GM12878 (cell line): ENCODE results near the gene C15orf39. TPM values are rescaled to one million over a fixed set of nuclear protein-coding genes. Genes with fewer than 3 reads are reported as not detected.

Experiments
- ASH2L ChIP-seq: fragments of 300-600, 200-600 bp; sonication (generic); IDR thresholded peaks from 2 replicates; pipeline ENCODE4 v1.6.1; 2017; ENCODE audit warnings: low read depth, mild to moderate bottlenecking, borderline replicate concordance
- CBX5 ChIP-seq: sonication (generic); IDR thresholded peaks from 2 replicates; pipeline ENCODE4 v1.6.1; 2016; ENCODE audit warnings: low read depth, moderate library complexity, mild to moderate bottlenecking, inconsistent platforms
- CEBPZ ChIP-seq: fragments of 150-350 bp; IDR thresholded peaks from 2 replicates; pipeline ENCODE4 v1.6.1; 2016; ENCODE audit warnings: low read depth, low read length
- ESRRA ChIP-seq: IDR thresholded peaks from 2 replicates; pipeline ENCODE4 v1.6.1; 2012; ENCODE audit warnings: mild to moderate bottlenecking, low read length, improper control_type of control experiment
- HSF1 ChIP-seq: fragments of 150-350 bp; IDR thresholded peaks from 2 replicates; pipeline ENCODE4 v1.6.1; 2014; ENCODE audit warnings: mild to moderate bottlenecking, low read depth, low read length
- JUNB ChIP-seq: IDR thresholded peaks from 2 replicates; pipeline ENCODE4 v1.6.1; 2016; ENCODE audit warnings: antibody characterized with exemption, mild to moderate bottlenecking
- KAT2A ChIP-seq: conservative IDR thresholded peaks from 2 replicates; pipeline ENCODE4 v1.6.1; 2011; ENCODE audit warnings: low read depth, low read length; ENCODE audit not compliant: control insufficient read depth
- MEF2B ChIP-seq: fragments of 450-650 bp; IDR thresholded peaks from 2 replicates; pipeline ENCODE4 v1.6.1; 2018; ENCODE audit warnings: mild to moderate bottlenecking, moderate library complexity; ENCODE audit not compliant: partially characterized antibody, poor library complexity, severe bottlenecking
- PKNOX1 ChIP-seq: fragments of 450-650 bp; IDR thresholded peaks from 2 replicates; pipeline ENCODE4 v1.6.1; 2016; ENCODE audit warnings: mild to moderate bottlenecking
- POLR2A ChIP-seq: IDR thresholded peaks from 2 replicates; pipeline ENCODE4 v1.6.1; 2011; ENCODE audit warnings: low read depth, mild to moderate bottlenecking, low read length
- RAD51 ChIP-seq: fragments of 450-650 bp; IDR thresholded peaks from 2 replicates; pipeline ENCODE4 v1.6.1; 2016; ENCODE audit warnings: moderate library complexity, mild to moderate bottlenecking, inconsistent platforms
- RB1 ChIP-seq: fragments of 450-650 bp; formaldehyde crosslinking; IDR thresholded peaks from 2 replicates; pipeline ENCODE4 v1.6.1; 2017; ENCODE audit warnings: mild to moderate bottlenecking, borderline replicate concordance
- SMARCA5 ChIP-seq: fragments of 450-650 bp; IDR thresholded peaks from 2 replicates; pipeline ENCODE4 v1.6.1; 2017; ENCODE audit warnings: mild to moderate bottlenecking
- SMC3 ChIP-seq: IDR thresholded peaks from 2 replicates; pipeline ENCODE4 v1.6.1; 2011; ENCODE audit warnings: low read length, improper control_type of control experiment, borderline replicate concordance
- SPI1 ChIP-seq: IDR thresholded peaks from 2 replicates; pipeline ENCODE4 v1.6.1; 2011; ENCODE audit warnings: low read depth, mild to moderate bottlenecking, low read length, moderate library complexity, borderline replicate concordance; ENCODE audit not compliant: insufficient read depth
- SRF ChIP-seq, 2 experiments: IDR thresholded peaks; 2 replicates each; pipeline ENCODE4 v1.6.1; 2011; ENCODE audit warnings: low read depth in 2 of 2, low read length in 2 of 2, mild to moderate bottlenecking in 1 of 2, moderate library complexity in 1 of 2
- STAT3 ChIP-seq: IDR thresholded peaks from 2 replicates; pipeline ENCODE4 v1.6.1; 2011; ENCODE audit warnings: low read depth, low read length, improper control_type of control experiment
- ZNF687 ChIP-seq: fragments of 450-650 bp; IDR thresholded peaks from 2 replicates; pipeline ENCODE4 v1.6.1; 2017; ENCODE audit warnings: mild to moderate bottlenecking, moderate library complexity
- ZZZ3 ChIP-seq: IDR thresholded peaks from 2 replicates; pipeline ENCODE4 v1.6.1; 2011; ENCODE audit warnings: low read depth; ENCODE audit not compliant: control insufficient read depth, insufficient read length
- polyA plus RNA-seq, 11 experiments: library from polyadenylated mRNA; depleted of rRNA in 4 of 11; unstranded in 6 of 11; stranded (reverse) in 5 of 11; fragments of >200 nt; fragmentation: Nextera tagmentation in 4 of 11; fragmentation: Illumina TruSeq in 1 of 11; extraction: Ambion mirVana in 4 of 11; extraction: Trizol in 1 of 11; gene quantifications; 1 replicate in 1 of 11; 2 replicates in 10 of 11; pipeline versions ENCODE4 v1.2.1 to v1.2.3, GENCODE V29; 2011 to 2016; ENCODE audit warnings: inconsistent platforms in 2 of 11, missing spikeins in 2 of 11, low read depth in 1 of 11
- total RNA-seq, 4 experiments: library from RNA; depleted of rRNA in 3 of 4; stranded (reverse); fragments of >200 nt in 3 of 4; fragmentation: Illumina TruSeq in 1 of 4; extraction: Trizol in 1 of 4; gene quantifications; 2 replicates each; pipeline versions ENCODE4 v1.2.1 to v1.2.3, GENCODE V29; 2013 to 2021

The C15orf39 gene
- total and polyA plus RNA-seq, 10 of the 15 experiments (the other 5 are each of a cell fraction or from before 2014, with no cell fraction given), result 2.3 to 139 (median 33.0) TPM

GRCh38 chr15:75213212-75213767 lies 11.6 kb downstream of the C15orf39 start (continued):
- TF ChIP-seq MEF2B (no peak), RAD51 (no peak), PKNOX1 (no peak), STAT3 (no peak), ZNF687 (no peak), HSF1 (no peak), ASH2L (no peak), SMC3 (no peak), SPI1 (no peak), SMARCA5 (no peak), JUNB (no peak), SRF (IDR thresholded peaks at IDR 0.05; ENCODE audit: low read depth in 2 of 2, low read length in 2 of 2) (no peak), POLR2A (peak; percentile 81), ESRRA (no peak), ZZZ3 (no peak), KAT2A (no peak), CBX5 (no peak), RB1 (no peak), CEBPZ (no peak)
